ENCODE measurements around the gene TMIGD1. TPM values are rescaled to one million over a fixed set of nuclear protein-coding genes. Genes with fewer than 3 reads are reported as not detected.

Gene TMIGD1
- total and polyA plus RNA-seq, 2 experiments from 2014 or later: not detected

GRCh38 chr17:30324723-30325122 is 9.1 kb downstream of the TMIGD1 start (continued):
- no peak for TF ChIP-seq ZNF462 (CRISPR knock-in tag; IDR thresholded peaks at IDR 0.05)
- no peak for TF ChIP-seq POLR2AphosphoS5 (IDR thresholded peaks at IDR 0.05; ENCODE audit: low read depth)

GRCh38 chr17:30323895-30324319 is 9.9 kb downstream of the TMIGD1 start:
- no peak overlapping the region for H3K4me3 Mint-ChIP-seq
- no peaks in the 10 kb centered on the region for H3K27me3 Mint-ChIP-seq (ENCODE audit: insufficient read depth, low read depth, poor library complexity)
- H3K27ac Mint-ChIP-seq: no peak overlapping the region
- Histone ChIP-seq H3K4me1 (ENCODE audit: insufficient read depth) (no peaks in the 10 kb centered on the region), H3K4me2 (no peak overlapping the region), H2AFZ (peak overlapping the region; percentile 18; the same call in 1 of the 2 replicates), H4K20me1 (replicated peaks; ENCODE audit: insufficient read depth) (no peaks in the 10 kb centered on the region), H3K79me2 (replicated peaks; ENCODE audit: insufficient read depth) (no peaks in the 10 kb centered on the region), H3K9me2 (ENCODE audit: insufficient read depth) (no peaks in the 10 kb centered on the region), H3K36me3 (ENCODE audit: insufficient read depth) (no peaks in the 10 kb centered on the region), H3K27ac (ENCODE audit: low read depth) (no peak overlapping the region), H3K27me3 (ENCODE audit: insufficient read depth) (no peaks in the 10 kb centered on the region), H3K4me3 (no peak overlapping the region), H3F3A (replicated peaks; ENCODE audit: low read depth) (no peaks in the 10 kb centered on the region)
- ATAC-seq (no peak), DNase-seq (ENCODE audit: low spot score) (no peak)
- no peaks in the 10 kb centered on the region for H3K9me3 Mint-ChIP-seq
- no peaks in the 10 kb centered on the region for H3K36me3 Mint-ChIP-seq (ENCODE audit: low read depth)
- H3K4me1 Mint-ChIP-seq: no peaks in the 10 kb centered on the region
- TF ChIP-seq CREB1 (CRISPR knock-in tag; IDR thresholded peaks at IDR 0.05; ENCODE audit: low read depth) (no peak), NANOG (IDR thresholded peaks at IDR 0.05; ENCODE audit: borderline replicate concordance) (no peak), STAT1 (IDR thresholded peaks at IDR 0.05; ENCODE audit: unreplicated experiment) (no peak), ZNF331 (CRISPR knock-in tag; IDR thresholded peaks at IDR 0.05; ENCODE audit: low read depth) (no peak), ETS1 (IDR thresholded peaks at IDR 0.05) (no peak), ZNF462 (CRISPR knock-in tag; IDR thresholded peaks at IDR 0.05) (no peak), EZH2 (IDR thresholded peaks at IDR 0.05; ENCODE audit: low read depth, unreplicated experiment) (no peak)

Data from GM23338 (cell line).